Tongue (tissue), 2 donors: ENCODE data around the gene CDH23. TPM values are rescaled to one million over a fixed set of nuclear protein-coding genes. Genes with fewer than 3 reads are reported as not detected.

Source experiments
- DNase-seq: peaks from one replicate; pipeline ENCODE4 v3.0.0-alpha.2; 2015
- total RNA-seq: library from RNA; depleted of rRNA; stranded (reverse); fragments of >200 nt; gene quantifications from one replicate; pipeline ENCODE4 v1.2.3, GENCODE V29; 2014

CDH23 gene
- total RNA-seq, 1 donor from 2014 or later = 12.2 TPM

DNA sequence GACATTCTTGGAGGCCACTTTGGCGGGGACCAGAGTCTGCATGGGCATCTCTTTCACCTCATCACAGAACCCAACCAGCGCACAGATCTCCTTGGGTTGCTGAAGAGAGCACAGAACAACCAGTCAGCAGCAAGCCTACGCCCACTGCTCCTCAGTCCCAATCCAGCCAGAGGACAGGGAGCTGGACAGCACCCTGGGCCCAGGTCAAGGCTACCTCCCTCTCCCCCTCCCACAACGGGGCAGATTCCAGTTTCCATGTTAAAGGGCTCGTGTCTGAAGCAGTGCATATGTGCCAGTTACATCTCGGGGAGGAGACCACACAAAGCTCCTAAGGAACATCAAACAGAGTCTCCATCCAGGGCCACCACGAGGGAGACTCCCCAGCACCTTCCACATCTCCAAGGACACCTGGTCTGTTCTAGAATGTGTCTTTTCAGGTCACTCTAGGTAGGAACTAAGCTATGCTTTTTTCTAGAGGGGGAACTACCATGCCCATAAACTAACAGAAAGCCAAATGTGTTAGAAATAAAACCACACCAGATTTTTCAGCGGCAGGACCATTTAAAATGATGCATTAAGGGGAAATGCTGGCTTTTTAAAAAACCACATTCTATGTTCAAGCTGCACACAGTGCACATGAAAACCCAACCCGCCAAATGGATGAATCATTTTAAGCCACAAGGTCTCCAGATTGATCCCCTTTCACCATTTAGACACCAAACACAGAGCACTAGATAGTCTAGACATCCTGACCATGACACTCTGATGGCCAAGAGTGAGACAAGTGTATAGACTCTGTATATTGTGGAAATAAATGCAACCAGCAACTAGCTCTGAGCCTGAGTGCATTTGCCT, 425.4 kb downstream of the CDH23 start:
- no peak for DNase-seq

DNA sequence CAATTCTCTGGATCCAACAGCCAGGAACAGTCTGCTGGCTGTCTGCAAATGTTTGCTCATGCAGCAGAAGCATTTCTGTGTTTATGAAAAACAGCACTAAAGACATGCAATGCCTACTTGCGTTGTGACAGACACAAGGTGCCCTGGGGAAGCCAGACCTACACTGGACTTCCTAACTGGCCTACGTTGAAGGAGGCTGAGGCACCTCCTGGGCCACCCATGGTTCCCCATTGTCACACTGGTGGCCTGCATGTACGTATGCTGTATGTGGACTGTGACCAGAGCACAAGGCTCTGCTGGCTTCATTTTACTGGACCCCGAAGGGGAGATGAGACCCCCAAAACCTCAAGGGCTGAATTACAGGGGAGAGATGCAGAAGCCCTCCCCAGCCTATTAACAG, 426.6 kb downstream of the CDH23 start:
- DNase-seq = no peak

DNA sequence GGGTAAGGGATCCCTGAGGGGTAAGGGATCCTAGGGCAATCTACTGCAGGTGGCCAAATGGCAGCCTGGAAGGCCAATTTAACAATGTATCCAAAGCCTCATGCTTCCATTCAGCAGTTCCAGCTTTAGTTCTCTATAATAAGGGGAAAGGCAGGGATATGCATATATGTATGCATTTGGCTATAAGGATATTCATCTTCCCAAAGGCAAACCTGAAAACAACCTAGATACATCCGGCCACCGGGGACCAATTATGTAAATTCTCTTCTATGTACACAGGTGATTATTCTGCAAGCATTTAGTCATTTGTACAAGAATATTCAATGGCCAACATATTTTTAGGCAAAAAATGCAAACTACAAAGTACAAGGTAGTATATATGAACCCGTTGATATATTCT, 427.6 kb downstream of the CDH23 start:
- no peak for DNase-seq

- no peak for DNase-seq
Measured at GRCh38 chr10:71825217-71825616, 428.5 kb downstream of the CDH23 start.

GRCh38 chr10:71827852-71828251, 431.1 kb downstream of the CDH23 start:
- no peak for DNase-seq

GRCh38 chr10:71828702-71829101, 432.0 kb downstream of the CDH23 start:
- no peak for DNase-seq

GRCh38 chr10:71829171-71829570, 432.5 kb downstream of the CDH23 start:
- no peak for DNase-seq

DNA sequence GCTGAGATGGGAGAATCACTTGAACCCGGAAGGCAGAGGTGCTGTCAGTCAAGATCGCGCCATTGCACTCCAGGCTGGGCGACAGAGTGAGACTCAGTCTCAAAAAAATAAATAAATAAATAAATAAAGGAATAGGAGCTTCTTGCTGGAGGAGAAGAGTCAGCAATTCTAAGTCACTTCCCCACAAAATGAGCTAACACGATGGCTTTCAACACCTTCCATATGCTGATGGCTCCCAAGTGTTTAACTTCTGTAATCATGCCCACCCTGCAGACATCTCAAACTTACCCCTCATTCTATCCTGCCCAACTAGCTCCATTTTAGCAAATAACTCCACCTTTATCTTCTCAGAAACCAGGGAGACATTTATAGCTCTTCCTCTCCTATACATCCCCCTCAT, 433.2 kb downstream of the CDH23 start:
- no peak for DNase-seq

GRCh38 chr10:71830726-71831125, 434.0 kb downstream of the CDH23 start:
- DNase-seq = no peak

- DNase-seq = no peak
Measured at GRCh38 chr10:71831646-71832552, 435.2 kb downstream of the CDH23 start.

- DNase-seq = no peak
Measured at GRCh38 chr10:71832967-71833366, 436.2 kb downstream of the CDH23 start.

GRCh38 chr10:71833451-71834342, 437.0 kb downstream of the CDH23 start:
- no peak for DNase-seq

DNA sequence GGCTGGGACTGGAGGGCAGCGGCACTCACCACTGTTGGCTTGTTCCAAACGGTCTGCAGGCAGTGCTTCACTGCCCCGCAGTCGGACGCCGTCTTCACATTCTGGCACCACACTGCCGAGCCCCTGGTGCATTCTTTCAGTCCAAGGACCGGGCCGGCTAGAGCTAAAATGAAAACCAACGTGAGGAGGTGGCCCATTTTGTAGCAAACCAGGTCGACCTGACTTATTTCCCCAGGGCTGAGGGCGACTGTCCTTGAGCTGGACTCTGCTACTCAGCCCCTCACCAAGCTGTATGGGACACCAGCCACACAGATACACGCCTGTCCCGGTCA, 437.6 kb downstream of the CDH23 start:
- DNase-seq = no peak

- peak; percentile 63 for DNase-seq
Measured at GRCh38 chr10:71835671-71836595, 439.2 kb downstream of the CDH23 start.

DNA sequence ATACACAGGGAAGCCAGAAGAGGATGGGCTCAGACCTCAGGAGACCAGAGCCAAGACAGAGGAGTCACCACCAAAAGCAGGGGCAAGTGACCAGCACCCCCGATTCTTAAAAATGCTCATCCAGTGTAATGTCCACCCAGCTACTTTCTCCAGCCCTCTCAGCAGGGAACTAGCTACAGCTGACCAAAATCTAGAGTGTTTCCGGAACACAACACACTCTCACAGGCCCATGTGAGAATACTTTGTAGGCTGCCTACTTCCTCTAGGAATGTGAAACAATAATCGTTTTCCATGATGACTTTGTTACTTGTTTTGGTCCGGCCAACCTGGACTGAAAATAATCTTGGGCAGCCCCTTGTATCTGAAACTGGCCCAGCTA, 439.9 kb downstream of the CDH23 start:
- no peak for DNase-seq

GRCh38 chr10:71837098-71837827, 440.5 kb downstream of the CDH23 start:
- no peak for DNase-seq

- no peak for DNase-seq
Measured at GRCh38 chr10:71838264-71839211, 441.8 kb downstream of the CDH23 start.

GRCh38 chr10:71840177-71840957, 443.6 kb downstream of the CDH23 start:
- DNase-seq = peak; percentile 88

DNA sequence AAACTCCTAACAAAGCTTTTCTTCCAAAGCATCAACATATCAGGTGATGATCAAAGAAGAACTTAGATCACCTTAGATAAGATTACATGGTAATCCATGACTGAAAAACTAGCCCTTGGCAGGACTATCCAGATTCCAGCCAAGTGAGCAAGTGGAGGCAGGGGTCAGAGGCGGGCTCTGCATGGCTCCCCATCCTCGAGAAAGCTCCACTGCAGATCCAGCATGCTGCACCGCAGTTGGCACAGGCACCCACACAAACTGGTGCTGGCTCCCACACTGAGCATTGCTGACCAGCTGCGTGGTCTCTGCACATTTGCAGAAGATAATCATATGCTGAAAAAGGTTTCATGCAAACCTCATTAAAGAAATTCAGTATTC, 444.2 kb downstream of the CDH23 start:
- DNase-seq = no peak
